Measurements from ENCODE around the gene RABGAP1.

RABGAP1 gene

DNA sequence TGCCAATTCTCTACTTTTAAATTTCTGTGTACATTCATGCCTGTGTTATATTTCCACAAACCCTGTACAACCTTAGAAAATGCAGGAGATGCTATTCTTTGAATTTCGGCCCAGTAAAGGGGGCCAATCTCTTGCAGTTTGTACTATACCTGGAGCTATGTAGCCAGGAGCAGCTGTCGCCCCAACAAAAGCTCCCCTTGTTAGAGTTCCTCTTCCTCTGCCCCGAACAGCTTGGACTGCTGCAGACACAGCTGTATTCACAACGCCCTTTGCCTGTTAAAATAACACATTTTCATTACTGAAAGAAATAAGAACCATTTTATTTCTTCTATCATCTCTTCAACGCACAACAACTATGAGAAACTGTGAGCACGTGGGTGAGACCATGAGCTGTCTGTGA, 191.9 kb downstream of the RABGAP1 start:
- Histone ChIP-seq H3K4me3 (ENCODE audit: low read length) (no peak overlapping the region), H3K27ac (ENCODE audit: low read depth, low read length) (no peak overlapping the region), H3K27me3 (ENCODE audit: insufficient read depth, low read length) (no peaks in the 10 kb centered on the region), H3K9me3 (ENCODE audit: insufficient read depth, low read depth, low read length) (no peaks in the 10 kb centered on the region), H3K9ac (ENCODE audit: low read depth, low read length) (no peak overlapping the region), H3K4me1 (ENCODE audit: insufficient read depth, low read length) (no peaks in the 10 kb centered on the region), H3K36me3 (ENCODE audit: insufficient read depth, low read length) (peaks cover 74% of the 10 kb centered on the region)
- WGBS: 92% methylated on average over 6 of the region's 6 CpGs

DNA sequence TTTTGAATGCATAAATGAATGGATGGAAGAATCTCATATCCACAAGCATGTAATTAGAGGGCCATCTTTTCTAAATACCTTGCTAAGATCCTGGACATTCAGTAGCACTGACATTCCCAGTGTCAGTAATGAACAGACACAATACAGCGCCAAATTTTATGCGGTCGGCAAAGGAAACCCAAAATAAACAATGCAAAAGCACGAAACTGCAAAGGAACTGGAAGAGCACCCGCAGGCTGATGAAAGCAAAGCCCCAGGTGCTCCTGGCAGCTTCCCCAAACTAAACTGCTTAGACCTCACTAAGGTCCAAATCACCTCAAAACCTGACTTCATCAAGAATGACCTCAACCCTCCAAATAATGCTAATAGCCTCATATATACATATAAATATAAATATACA, 194.6 kb downstream of the RABGAP1 start:
- Histone ChIP-seq H3K36me3 (ENCODE audit: insufficient read depth, low read length) (peaks cover 65% of the 10 kb centered on the region), H3K9ac (ENCODE audit: low read depth, low read length) (no peak overlapping the region), H3K4me1 (ENCODE audit: insufficient read depth, low read length) (no peaks in the 10 kb centered on the region), H3K27me3 (ENCODE audit: insufficient read depth, low read length) (no peaks in the 10 kb centered on the region), H3K9me3 (ENCODE audit: insufficient read depth, low read depth, low read length) (no peaks in the 10 kb centered on the region), H3K27ac (ENCODE audit: low read depth, low read length) (no peak overlapping the region), H3K4me3 (ENCODE audit: low read length) (no peak overlapping the region)
- WGBS: 95% methylated on average over 5 of the region's 5 CpGs

DNA sequence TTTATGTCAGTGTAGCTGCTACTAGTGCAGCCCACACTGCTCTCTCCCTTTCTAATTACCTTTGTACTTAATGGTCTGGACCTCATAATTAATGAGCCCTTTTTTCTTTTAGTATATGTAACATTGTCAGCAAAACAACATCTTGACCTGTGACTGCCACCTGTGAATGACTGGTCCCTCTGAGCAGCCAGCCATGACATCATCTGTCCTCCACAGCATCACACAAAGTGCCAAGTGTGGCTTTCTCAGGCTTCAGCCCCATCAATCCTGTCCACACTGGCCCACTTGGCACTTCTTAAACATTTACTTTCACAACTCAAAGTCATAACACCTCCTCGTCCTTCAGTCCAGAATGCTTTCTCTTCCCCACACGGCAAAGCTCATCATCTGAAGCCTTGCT, 197.3 kb downstream of the RABGAP1 start:
- no peak overlapping the region for H3K27ac ChIP-seq (ENCODE audit: low read depth, low read length)
- no peak overlapping the region for H3K4me3 ChIP-seq (ENCODE audit: low read length)
- no peaks in the 10 kb centered on the region for H3K9me3 ChIP-seq (ENCODE audit: insufficient read depth, low read depth, low read length)
- H3K9ac ChIP-seq (ENCODE audit: low read depth, low read length): no peak overlapping the region
- no peaks in the 10 kb centered on the region for H3K4me1 ChIP-seq (ENCODE audit: insufficient read depth, low read length)
- H3K36me3 ChIP-seq (ENCODE audit: insufficient read depth, low read length): peaks cover 38% of the 10 kb centered on the region
- H3K27me3 ChIP-seq (ENCODE audit: insufficient read depth, low read length): no peaks in the 10 kb centered on the region
- 81% methylated on average over 2 of the region's 2 CpGs for WGBS

DNA sequence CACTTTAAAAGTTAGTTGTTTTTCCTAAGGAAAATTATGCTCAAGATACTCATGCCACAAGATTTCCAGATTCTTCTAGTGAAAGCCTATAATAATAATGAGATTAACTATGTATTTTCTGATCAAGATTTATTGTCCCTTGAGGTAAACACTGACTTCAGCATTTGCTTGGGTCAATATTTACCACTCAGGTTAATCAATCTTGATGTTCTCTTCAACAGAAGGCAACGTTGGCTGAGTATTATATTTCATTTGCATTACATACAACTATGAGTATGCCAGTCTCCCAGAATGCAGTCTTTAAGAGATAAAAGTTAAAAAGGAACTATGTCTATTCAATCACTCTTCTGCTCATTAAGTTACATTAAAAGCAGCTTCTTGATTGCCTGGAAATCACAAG, 208.2 kb downstream of the RABGAP1 start:
- H3K36me3 ChIP-seq (ENCODE audit: insufficient read depth, low read length): peaks cover 61% of the 10 kb centered on the region
- 100% methylated on average over 1 of the region's 1 CpG for WGBS

DNA sequence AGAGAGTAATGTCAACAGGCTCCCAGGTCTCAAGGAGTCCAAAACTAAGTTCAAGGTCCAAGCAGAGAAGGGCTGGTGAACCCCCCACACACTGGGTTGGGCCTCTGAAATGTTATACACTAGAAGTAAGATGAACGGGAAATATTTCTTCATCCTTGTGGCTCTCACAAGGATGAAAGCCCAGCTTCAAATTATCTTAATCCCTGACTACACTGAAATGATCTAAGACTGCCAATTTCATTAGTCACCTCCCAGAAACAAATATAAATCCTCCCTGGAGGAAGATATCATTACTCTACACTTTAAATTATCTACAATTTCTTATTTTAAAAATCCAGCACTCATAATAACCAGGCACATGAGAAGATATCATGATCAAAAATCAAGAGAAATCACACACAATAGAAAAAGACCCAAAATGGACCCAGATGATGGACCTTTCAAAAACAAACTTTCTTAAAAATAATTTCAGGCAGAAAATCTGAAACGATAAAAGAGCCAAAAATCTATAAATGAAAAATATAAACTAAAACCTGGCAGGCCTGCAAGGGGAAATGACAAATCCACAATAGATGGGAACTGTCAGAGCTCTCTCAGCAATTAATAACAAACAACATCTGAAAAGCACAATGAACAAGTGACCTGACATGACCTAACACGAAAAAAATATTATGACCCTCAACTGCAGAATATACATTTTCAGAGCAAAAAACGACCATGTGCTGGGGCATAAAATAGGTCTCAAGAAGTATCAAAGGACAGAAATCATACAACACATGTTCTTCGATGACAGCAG, 210.1 kb downstream of the RABGAP1 start:
- Histone ChIP-seq H3K4me3 (ENCODE audit: low read length) (no peak overlapping the region), H3K9me3 (ENCODE audit: insufficient read depth, low read depth, low read length) (no peaks in the 10 kb centered on the region; the same call in 1 of the 2 replicates), H3K4me1 (ENCODE audit: insufficient read depth, low read length) (no peaks in the 10 kb centered on the region), H3K36me3 (ENCODE audit: insufficient read depth, low read length) (peaks cover 67% of the 10 kb centered on the region), H3K9ac (ENCODE audit: low read depth, low read length) (no peak overlapping the region), H3K27ac (ENCODE audit: low read depth, low read length) (no peak overlapping the region), H3K27me3 (ENCODE audit: insufficient read depth, low read length) (no peaks in the 10 kb centered on the region)
- 93% methylated on average over 5 of the region's 5 CpGs for whole genome bisulfite sequencing

More for the DNA sequence above, 208.2 kb downstream of the RABGAP1 start:
- Histone ChIP-seq H3K4me3 (ENCODE audit: low read length) (no peak overlapping the region), H3K9me3 (ENCODE audit: insufficient read depth, low read depth, low read length) (no peaks in the 10 kb centered on the region; the same call in 1 of the 2 replicates), H3K9ac (ENCODE audit: low read depth, low read length) (no peak overlapping the region), H3K27ac (ENCODE audit: low read depth, low read length) (no peak overlapping the region), H3K27me3 (ENCODE audit: insufficient read depth, low read length) (no peaks in the 10 kb centered on the region), H3K4me1 (ENCODE audit: insufficient read depth, low read length) (no peaks in the 10 kb centered on the region)
